Activated CD4-positive, alpha-beta T cell treated with anti-CD3 and anti-CD28 coated beads, Interleukin-2, Interleukin-6, amounts not matched to agents 100 ng/mL and 50 ng/mL, durations not matched to agents 16 hours and 8 hours (primary cell): ENCODE measurements around the gene TRIM7.
"Not testable (repeated sequence)": the region's sequence is repeated elsewhere in the genome, so short reads cannot be mapped to it uniquely, and the experiment has no call there.

Experiments
- DNase-seq: peaks from one replicate; pipeline ENCODE4 v3.0.0-alpha.2; 2020

The TRIM7 gene

DNA sequence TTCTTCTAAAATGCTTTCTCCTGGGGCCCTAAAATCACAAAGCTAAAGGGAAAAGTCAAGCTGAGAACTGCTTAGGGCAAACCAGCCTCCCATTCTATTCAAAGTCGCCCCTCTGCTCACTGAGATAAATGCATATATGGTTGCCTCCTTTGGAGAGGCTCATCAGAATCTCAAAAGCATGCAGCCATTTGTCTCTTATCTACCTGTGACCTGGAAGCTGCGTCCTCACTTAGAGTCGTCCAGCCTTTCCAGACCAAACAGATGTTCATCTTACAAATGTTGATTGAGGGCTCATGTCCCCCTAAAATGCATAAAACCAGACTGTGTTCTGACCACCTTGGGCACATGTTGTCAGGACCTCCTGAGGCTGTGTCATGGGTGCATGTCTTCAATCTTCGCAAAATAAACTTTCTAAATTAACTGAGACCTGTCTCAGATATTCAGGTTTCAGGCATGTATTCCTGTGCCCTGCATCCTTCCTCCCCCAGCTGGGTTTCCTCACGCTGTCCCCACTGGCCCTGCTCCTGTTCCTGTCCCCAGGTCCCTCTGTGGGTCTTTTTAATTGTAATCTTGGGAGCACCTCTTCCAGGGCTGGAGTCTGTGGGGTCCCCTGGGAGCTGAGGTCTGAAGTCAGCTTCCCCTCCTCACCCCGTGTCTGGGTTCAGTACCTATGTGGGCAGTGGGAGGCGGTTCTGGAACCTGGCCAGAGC lies 57.9 kb downstream of the TRIM7 start, which contains the start of gene OR2V2:
Gene OR2V2, plus strand, starts transcription at position 660 of the 710 bp plus-strand sequence. CDS start 7,357 bp downstream, outside the sequence.
- not testable (repeated sequence) for DNase-seq

DNA sequence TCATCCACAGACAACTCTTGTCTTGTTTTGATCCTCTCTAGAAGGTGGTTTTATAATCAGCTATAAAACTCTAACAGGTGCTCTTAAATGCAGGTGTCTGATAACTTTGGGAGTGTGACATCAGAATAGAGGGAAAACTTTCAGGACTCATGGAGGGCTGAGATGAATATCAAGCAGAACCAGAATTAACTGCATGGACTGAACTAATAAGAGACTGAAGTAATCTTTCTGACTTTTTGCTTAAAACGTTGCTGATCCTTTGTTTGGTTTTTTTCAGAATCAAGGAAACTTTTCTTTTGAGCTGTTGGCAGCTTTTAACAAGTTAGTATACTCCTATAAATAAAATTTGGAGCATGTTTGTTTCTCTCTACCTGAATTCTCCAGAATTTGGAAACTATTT lies 59.9 kb downstream of the TRIM7 start:
- no peak for DNase-seq
